LNCaP clone FGC (cell line): ENCODE measurements around the gene MOV10L1.

Experiments
- DNase-seq: peaks from one replicate; pipeline ENCODE4 v3.0.0-alpha.2; 2011; ENCODE audit warnings: low read depth
- H3K4me3 ChIP-seq: 2 replicates; pipeline ENCODE4 v1.5.1; 2011; ENCODE audit warnings: mild to moderate bottlenecking, low read depth, low read length, control low read depth
- TF ChIP-seq, protein P1 (sequence below): IDR thresholded peaks from 2 replicates; pipeline ENCODE4 v1.5.1; 2012; ENCODE audit warnings: mild to moderate bottlenecking; ENCODE audit not compliant: control insufficient read depth, insufficient read depth; ENCODE audit errors: extremely low read depth

The MOV10L1 gene

DNA sequence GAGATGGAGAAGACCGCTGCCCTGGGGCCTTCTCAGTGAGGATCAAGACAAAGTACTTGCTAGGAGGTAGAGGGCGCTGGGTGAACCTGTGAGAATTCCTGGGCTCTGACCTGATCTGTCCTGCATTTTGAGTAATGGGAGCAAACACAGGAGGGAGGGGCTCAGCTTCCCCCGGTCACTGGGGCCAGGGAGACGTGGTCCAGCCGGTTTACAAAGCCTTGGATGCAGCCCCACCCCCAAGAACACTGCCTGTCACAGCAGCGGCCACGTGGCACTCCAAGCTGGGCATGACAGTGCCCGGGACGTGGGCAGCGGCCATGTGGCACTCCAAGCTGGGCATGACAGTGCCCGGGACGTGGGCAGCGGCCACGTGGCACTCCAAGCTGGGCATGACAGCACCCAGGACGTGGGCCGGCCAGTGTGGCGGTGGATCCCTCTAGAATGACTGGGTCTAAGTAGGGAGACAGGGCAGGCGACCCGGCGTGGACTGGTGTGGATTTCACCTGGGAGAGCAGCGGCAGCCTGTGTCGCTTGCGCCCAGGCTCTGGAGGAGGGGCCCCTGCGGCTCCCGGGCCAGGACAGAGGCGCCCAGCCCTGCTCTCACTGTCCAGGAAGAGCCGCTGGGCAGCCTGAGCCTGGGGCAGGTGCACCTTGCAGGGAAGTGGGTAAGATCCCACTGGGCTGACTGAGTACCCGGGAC, 29.2 kb upstream of the MOV10L1 start:
- DNase-seq = peak; percentile 8
- TF ChIP-seq, protein P1, sequence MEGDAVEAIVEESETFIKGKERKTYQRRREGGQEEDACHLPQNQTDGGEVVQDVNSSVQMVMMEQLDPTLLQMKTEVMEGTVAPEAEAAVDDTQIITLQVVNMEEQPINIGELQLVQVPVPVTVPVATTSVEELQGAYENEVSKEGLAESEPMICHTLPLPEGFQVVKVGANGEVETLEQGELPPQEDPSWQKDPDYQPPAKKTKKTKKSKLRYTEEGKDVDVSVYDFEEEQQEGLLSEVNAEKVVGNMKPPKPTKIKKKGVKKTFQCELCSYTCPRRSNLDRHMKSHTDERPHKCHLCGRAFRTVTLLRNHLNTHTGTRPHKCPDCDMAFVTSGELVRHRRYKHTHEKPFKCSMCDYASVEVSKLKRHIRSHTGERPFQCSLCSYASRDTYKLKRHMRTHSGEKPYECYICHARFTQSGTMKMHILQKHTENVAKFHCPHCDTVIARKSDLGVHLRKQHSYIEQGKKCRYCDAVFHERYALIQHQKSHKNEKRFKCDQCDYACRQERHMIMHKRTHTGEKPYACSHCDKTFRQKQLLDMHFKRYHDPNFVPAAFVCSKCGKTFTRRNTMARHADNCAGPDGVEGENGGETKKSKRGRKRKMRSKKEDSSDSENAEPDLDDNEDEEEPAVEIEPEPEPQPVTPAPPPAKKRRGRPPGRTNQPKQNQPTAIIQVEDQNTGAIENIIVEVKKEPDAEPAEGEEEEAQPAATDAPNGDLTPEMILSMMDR = no peak
- H3K4me3 ChIP-seq = no peak overlapping the region

DNA sequence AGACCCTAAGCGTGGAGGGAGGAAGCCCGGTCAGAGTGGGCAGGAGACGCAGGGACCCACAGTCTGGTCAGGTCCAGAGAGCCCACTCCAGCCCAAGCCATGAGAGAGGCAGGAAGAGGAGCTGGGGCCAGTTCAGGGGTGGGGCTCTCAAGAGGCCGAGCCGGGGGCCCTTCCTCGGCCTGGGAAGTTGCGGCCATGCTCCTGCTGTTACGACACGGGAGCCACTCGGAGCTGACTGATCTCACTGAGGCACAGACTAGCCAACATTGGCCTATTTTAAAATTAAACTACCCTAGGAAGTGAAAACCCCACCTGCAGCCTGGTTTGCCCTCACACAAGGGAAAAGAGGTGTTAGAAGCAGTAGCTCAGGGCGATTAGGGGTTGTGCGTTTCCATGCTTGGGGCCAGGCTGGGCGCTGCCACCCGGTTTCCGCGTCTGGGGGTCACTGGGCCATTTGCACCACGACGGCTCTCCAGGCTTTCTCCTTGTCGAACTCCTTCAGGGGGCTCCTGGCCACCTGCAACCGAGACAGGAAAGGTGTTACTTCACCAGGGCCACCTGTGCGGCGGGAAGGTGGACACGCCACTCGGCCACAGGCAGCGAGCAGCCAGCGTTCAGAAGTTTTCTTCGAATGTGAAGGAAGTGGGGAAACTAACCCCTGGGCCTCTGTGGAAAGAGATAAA, 28.5 kb upstream of the MOV10L1 start:
- TF ChIP-seq, protein P1 = no peak
- no peak overlapping the region for H3K4me3 ChIP-seq
- no peak for DNase-seq

DNA sequence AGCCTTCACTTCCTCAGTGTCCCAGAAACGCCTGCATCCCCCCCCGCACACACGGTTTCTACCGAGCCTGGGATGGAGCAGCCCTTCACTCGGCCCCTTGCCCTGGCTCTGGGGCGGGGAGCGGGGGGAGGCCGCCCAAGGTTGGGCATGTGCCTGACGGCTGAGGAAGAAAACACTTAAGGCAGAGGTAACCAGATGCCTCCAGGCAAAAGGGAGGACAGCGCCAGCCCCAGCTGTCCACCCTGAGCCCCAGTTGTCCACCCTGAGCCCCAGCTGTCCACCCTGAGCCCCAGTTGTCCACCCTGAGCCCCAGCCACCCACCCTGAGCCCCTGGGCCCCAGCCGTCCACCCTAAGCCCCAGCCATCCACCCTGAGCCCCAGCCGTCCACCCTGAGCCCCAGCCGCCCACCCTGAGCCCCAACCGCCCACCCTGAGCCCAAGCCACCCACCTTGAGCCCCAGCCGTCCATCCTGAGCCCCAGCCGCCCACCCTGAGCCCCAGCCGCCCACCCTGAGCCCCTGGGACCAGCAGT, 27.9 kb upstream of the MOV10L1 start:
- no peak for DNase-seq
- TF ChIP-seq, protein P1 = no peak
- no peak overlapping the region for H3K4me3 ChIP-seq

DNA sequence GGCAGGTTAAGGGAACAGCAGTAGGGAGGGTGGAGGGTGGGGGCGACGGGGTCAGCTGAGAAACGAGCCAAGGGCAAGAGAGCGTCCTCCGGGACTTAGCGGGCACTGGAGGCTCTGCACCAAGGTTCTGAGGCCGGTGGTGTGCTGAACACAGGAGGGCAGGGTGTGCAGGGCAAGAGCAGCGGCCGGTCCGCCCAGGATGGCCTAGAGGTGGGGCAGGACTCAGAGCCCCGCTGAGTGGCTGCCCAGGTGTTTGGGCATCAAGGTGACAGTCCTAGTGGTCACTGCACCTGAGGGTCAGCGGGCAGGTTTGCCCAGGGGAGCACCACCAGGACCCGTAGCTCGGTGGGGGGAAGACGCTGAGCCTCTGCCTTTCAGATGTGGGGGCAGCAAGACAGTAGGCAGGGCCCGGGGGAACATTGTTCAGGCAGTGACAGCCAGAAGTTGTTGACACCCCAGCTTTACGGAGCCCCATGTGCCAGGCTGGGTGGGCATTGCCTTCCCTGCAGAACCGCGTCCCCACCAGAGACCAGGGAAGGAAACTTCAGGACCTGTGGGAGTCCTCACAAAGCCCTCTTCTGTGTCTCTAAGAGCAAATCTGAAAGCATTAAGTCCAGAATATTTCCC, 27.2 kb upstream of the MOV10L1 start:
- H3K4me3 ChIP-seq = no peak overlapping the region
- DNase-seq = no peak
- TF ChIP-seq, protein P1 = no peak

DNA sequence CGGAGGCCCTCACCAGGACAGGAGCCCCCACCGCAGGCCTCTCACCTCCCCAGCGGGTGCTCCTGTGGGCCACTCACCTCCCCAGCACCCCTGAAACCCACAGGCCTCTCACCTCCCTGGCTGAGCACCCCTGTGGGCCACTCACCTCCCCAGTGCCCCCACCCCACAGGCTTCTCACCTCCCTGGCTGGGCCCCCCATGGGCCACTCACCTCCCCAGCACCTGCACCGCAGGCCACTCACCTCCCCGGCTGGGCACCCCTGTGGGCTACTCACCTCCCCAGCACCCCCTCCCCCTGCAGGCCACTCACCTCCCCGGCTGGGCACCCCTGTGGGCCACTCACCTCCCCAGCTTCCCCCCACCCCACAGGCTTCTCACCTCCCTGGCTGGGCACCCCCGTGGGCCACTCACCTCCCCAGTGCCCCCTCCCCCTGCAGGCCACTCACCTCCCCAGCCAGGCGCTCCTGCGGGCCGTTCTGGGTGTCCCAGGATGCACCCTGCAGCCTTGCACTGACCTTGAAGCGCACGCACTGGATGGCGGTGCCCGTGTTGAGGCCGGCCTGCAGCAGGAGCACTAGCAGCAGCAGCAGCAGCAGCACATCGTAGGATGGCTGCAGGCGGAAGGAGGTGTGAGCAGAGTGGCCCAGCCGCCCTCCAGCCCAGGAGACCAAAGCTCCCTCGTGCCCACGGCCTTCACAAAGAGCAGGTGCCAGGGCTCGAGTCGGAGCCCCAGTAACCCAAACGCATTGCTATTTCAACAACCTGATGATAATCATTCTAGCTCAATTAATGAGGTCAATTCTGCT, 26.0 kb upstream of the MOV10L1 start:
- no peak overlapping the region for H3K4me3 ChIP-seq
- DNase-seq = no peak
- TF ChIP-seq, protein P1 = no peak

DNA sequence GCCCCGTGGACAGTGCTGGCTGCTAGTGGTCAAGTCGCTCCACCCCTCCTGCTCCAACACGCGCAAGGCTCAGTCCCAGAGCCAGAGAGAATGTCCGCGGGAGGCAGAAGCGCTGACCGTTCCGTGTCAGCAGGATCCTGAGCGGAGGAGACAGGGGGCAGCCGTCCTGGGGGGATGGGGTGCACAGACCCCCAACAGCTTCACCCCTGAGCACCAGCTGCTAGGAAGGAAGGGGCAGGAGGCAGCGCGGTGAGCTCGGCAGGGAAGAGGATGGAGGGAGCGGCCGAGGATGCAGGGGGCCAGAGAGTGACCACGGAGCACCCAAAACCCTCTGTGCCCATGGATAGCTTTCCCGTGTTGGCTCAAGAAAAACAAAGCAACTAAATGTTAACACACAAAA, 25.4 kb upstream of the MOV10L1 start:
- H3K4me3 ChIP-seq = no peak overlapping the region
- DNase-seq = no peak
- TF ChIP-seq, protein P1 = no peak
